H9 (cell line): ENCODE data around the gene OR51S1. TPM values are rescaled to one million over a fixed set of nuclear protein-coding genes. Genes with fewer than 3 reads are reported as not detected.

ENCODE experiments used
- DNase-seq: peaks from one replicate; pipeline ENCODE4 v3.0.0-alpha.2; 2017
- H2AFZ ChIP-seq: one replicate; pipeline ENCODE4 v1.6.1; 2013; ENCODE audit warnings: mild to moderate bottlenecking, low read length, control low read depth, moderate library complexity
- H2AK5ac ChIP-seq: 2 replicates; pipeline ENCODE4 v1.6.1; 2013; ENCODE audit warnings: low read length, control low read depth, mixed read lengths; ENCODE audit not compliant: insufficient read length
- H2BK120ac ChIP-seq: one replicate; pipeline ENCODE4 v1.6.1; 2013; ENCODE audit warnings: low read depth, mild to moderate bottlenecking, low read length, control low read depth, inconsistent platforms; ENCODE audit not compliant: poor library complexity, severe bottlenecking
- H2BK12ac ChIP-seq: 2 replicates; pipeline ENCODE4 v1.6.1; 2013; ENCODE audit warnings: low read length, control low read depth, mixed read lengths, low read depth; ENCODE audit not compliant: insufficient read length
- H2BK15ac ChIP-seq: 2 replicates; pipeline ENCODE4 v1.6.1; 2013; ENCODE audit warnings: low read depth, low read length, control low read depth
- H2BK20ac ChIP-seq: one replicate; pipeline ENCODE4 v1.6.1; 2013; ENCODE audit warnings: low read depth, mild to moderate bottlenecking, low read length, control low read depth, inconsistent platforms; ENCODE audit not compliant: poor library complexity, severe bottlenecking
- H2BK5ac ChIP-seq: 2 replicates; pipeline ENCODE4 v1.6.1; 2013; ENCODE audit warnings: low read length, control low read depth, mixed read lengths; ENCODE audit not compliant: insufficient read length
- H3K14ac ChIP-seq: 2 replicates; pipeline ENCODE4 v1.6.1; 2013; ENCODE audit warnings: low read length, control low read depth; ENCODE audit not compliant: insufficient read depth
- H3K18ac ChIP-seq: 2 replicates; pipeline ENCODE4 v1.6.1; 2013; ENCODE audit warnings: low read depth, mild to moderate bottlenecking, mixed read lengths, low read length, control low read depth; ENCODE audit not compliant: insufficient read length
- H3K23ac ChIP-seq: 2 replicates; pipeline ENCODE4 v1.6.1; 2013; ENCODE audit warnings: low read length, control low read depth, mixed read lengths, low read depth; ENCODE audit not compliant: insufficient read length
- H3K23me2 ChIP-seq: 2 replicates; pipeline ENCODE4 v1.6.1; 2013; ENCODE audit warnings: low read depth, mild to moderate bottlenecking, mixed read lengths, low read length, control low read depth; ENCODE audit not compliant: insufficient read length, poor library complexity, severe bottlenecking
- H3K27ac ChIP-seq: 2 replicates; pipeline ENCODE4 v1.5.1; 2013; ENCODE audit warnings: low read length, control low read depth, mixed read lengths, low read depth; ENCODE audit not compliant: insufficient read length
- H3K27me3 ChIP-seq: 2 replicates; pipeline ENCODE4 v1.6.1; 2013; ENCODE audit warnings: low read length, control low read depth, inconsistent platforms; ENCODE audit not compliant: insufficient read depth
- H3K4ac ChIP-seq: 2 replicates; pipeline ENCODE4 v1.6.1; 2013; ENCODE audit warnings: low read depth, mild to moderate bottlenecking, control low read depth, inconsistent platforms, low read length, moderate library complexity
- H3K4me1 ChIP-seq: 2 replicates; pipeline ENCODE4 v1.6.1; 2013; ENCODE audit warnings: low read length, control low read depth, inconsistent platforms; ENCODE audit not compliant: insufficient read depth
- H3K4me2 ChIP-seq: 2 replicates; pipeline ENCODE4 v1.6.1; 2013; ENCODE audit warnings: low read length, control low read depth, mixed read lengths; ENCODE audit not compliant: insufficient read length, insufficient read depth
- H3K56ac ChIP-seq: 2 replicates; pipeline ENCODE4 v1.6.1; 2013; ENCODE audit warnings: low read depth, mild to moderate bottlenecking, mixed read lengths, low read length, control low read depth; ENCODE audit not compliant: insufficient read length
- H3K79me1 ChIP-seq: 2 replicates; pipeline ENCODE4 v1.6.1; 2013; ENCODE audit warnings: low read depth, mild to moderate bottlenecking, moderate library complexity, low read length, control low read depth, inconsistent platforms; ENCODE audit not compliant: insufficient read depth, poor library complexity, severe bottlenecking
- H3K79me2 ChIP-seq: 2 replicates; pipeline ENCODE4 v1.6.1; 2013; ENCODE audit warnings: low read length, control low read depth, inconsistent platforms; ENCODE audit not compliant: insufficient read depth
- H3K9ac ChIP-seq: 2 replicates; pipeline ENCODE4 v1.6.1; 2013; ENCODE audit warnings: low read length, control low read depth, mixed read lengths; ENCODE audit not compliant: insufficient read length; ENCODE audit errors: extremely low read depth
- H3K9me3 ChIP-seq: one replicate; pipeline ENCODE4 v1.6.1; 2013; ENCODE audit warnings: low read depth, low read length, inconsistent platforms; ENCODE audit not compliant: control insufficient read depth
- H3T11ph ChIP-seq: one replicate; pipeline ENCODE4 v1.6.1; 2013; ENCODE audit warnings: mild to moderate bottlenecking, low read length, control low read depth, inconsistent platforms
- H4K20me1 ChIP-seq: one replicate; pipeline ENCODE4 v1.6.1; 2013; ENCODE audit not compliant: control insufficient read depth, insufficient read length, insufficient read depth
- H4K5ac ChIP-seq: 2 replicates; pipeline ENCODE4 v1.6.1; 2013; ENCODE audit warnings: low read depth, mild to moderate bottlenecking, mixed read lengths, low read length, control low read depth; ENCODE audit not compliant: insufficient read length
- H4K8ac ChIP-seq: replicated peaks from 2 replicates; pipeline ENCODE4 v1.6.1; 2013; ENCODE audit warnings: low read length, control low read depth, mixed read lengths, low read depth; ENCODE audit not compliant: insufficient read length
- H4K91ac ChIP-seq: 2 replicates; pipeline ENCODE4 v1.6.1; 2013; ENCODE audit warnings: low read depth, mild to moderate bottlenecking, moderate library complexity, mixed read lengths, low read length, control low read depth; ENCODE audit not compliant: insufficient read length
- H3K27ac Mint-ChIP-seq, 3 experiments: 2 replicates in 2 of 3; 3 replicates in 1 of 3; pipeline ENCODE4 v1.8.0; 2020 to 2021; ENCODE audit warnings: mixed read lengths in 3 of 3, mild to moderate bottlenecking in 1 of 3, moderate library complexity in 1 of 3
- H3K27me3 Mint-ChIP-seq: 2 replicates; pipeline ENCODE4 v1.8.0; 2021; ENCODE audit warnings: low read depth, mild to moderate bottlenecking, moderate library complexity, mixed read lengths
- H3K36me3 Mint-ChIP-seq, 3 experiments: 2 replicates in 2 of 3; 3 replicates in 1 of 3; pipeline ENCODE4 v1.8.0; 2020 to 2021; ENCODE audit warnings: low read depth in 3 of 3, mixed read lengths in 3 of 3; ENCODE audit not compliant: insufficient read depth in 1 of 3
- H3K4me1 Mint-ChIP-seq, 2 experiments: 2 replicates each; pipeline ENCODE4 v1.8.0; 2020; ENCODE audit warnings: mixed read lengths in 2 of 2
- H3K4me3 Mint-ChIP-seq, 2 experiments: 2 replicates in 1 of 2; 3 replicates in 1 of 2; pipeline ENCODE4 v1.8.0; 2020 to 2021; ENCODE audit warnings: mild to moderate bottlenecking in 2 of 2, mixed read lengths in 2 of 2, moderate library complexity in 1 of 2
- H3K9me3 Mint-ChIP-seq, 2 experiments: 2 replicates in 1 of 2; 3 replicates in 1 of 2; pipeline ENCODE4 v1.8.0; 2020; ENCODE audit warnings: mild to moderate bottlenecking in 2 of 2, mixed read lengths in 2 of 2, moderate library complexity in 1 of 2
- WGBS: extraction: QIAGEN DNeasy Blood & Tissue Kit; methylation state at CpG from one replicate; pipeline ENCODE4 v1.1.7; 2013; ENCODE audit warnings: missing lambda C conversion rate, low lambda C conversion rate, mixed read lengths; ENCODE audit not compliant: insufficient read length; ENCODE audit errors: extremely low coverage; 5-methylcytosine and 5-hydroxymethylcytosine counted together
- total RNA-seq: library from RNA; stranded (reverse); gene quantifications from 2 replicates; pipeline ENCODE4 v1.2.1, GENCODE V29; 2021
- TF ChIP-seq, protein P1 (sequence below): fragments of 200-600 bp; sonication (generic); conservative IDR thresholded peaks from 3 replicates; pipeline ENCODE4 v1.8.0; 2021; ENCODE audit warnings: antibody characterized with exemption, mild to moderate bottlenecking

Gene OR51S1
- total RNA-seq, 1 experiment from 2014 or later, result not detected

DNA sequence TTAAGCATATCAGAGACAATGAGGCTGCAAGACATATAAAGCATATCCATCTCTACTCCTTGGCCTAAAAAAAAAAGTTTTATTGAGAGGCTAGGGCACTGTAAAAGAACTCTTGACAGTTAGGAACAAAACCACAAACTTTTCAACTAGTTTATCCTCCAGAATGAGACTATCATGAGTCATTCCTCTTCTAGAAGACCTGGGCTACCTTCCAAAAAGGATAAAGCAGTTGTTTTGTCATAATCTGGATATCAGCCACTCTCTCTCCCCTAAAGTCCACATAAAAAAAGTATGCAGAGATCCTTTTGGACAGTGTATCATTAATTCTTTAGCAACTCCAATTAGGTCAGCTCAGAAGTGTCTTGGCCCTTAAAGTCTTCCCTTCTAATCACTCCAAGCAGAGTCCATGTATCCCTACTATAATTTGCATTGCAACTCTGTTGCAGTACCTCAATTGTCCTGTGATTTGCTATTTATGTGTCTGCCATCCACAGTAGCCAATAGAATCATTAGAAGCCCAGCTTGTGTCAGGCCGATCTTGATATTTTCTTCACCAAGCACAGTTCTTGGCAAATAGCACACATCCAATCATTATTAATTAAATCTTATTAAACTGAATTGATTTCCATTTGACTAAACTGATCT lies 43.1 kb upstream of the OR51S1 start:
- no peak overlapping the region for H2BK20ac ChIP-seq
- H3K56ac ChIP-seq, result no peak overlapping the region
- no peak overlapping the region for H2BK5ac ChIP-seq
- H3K23me2 ChIP-seq, result no peaks in the 10 kb centered on the region
- no peaks in the 10 kb centered on the region for H3K79me2 ChIP-seq
- no peaks in the 10 kb centered on the region for H3K9me3 ChIP-seq
- Mint-ChIP-seq H3K9me3 (no peaks in the 10 kb centered on the region), H3K4me3 (no peak overlapping the region), H3K27ac (no peak overlapping the region), H3K36me3 (no peaks in the 10 kb centered on the region), H3K4me1 (no peaks in the 10 kb centered on the region), H3K27me3 (no peaks in the 10 kb centered on the region)
- H3K4ac ChIP-seq, result no peak overlapping the region
- H2BK15ac ChIP-seq, result no peak overlapping the region
- no peak overlapping the region for H3K4me2 ChIP-seq
- no peak overlapping the region for H2AK5ac ChIP-seq
- no peak overlapping the region for H3K18ac ChIP-seq
- H3T11ph ChIP-seq, result no peak overlapping the region
- no peak overlapping the region for H4K91ac ChIP-seq
- H3K27ac ChIP-seq, result no peak overlapping the region
- no peak for DNase-seq
- H2BK12ac ChIP-seq, result no peak overlapping the region
- WGBS, result no CpG with 5 or more reads among the region's 1 CpG
- no peak overlapping the region for H2BK120ac ChIP-seq
- no peaks in the 10 kb centered on the region for H3K79me1 ChIP-seq
- H2AFZ ChIP-seq, result no peak overlapping the region
- H3K27me3 ChIP-seq, result no peaks in the 10 kb centered on the region
- TF ChIP-seq, protein P1, sequence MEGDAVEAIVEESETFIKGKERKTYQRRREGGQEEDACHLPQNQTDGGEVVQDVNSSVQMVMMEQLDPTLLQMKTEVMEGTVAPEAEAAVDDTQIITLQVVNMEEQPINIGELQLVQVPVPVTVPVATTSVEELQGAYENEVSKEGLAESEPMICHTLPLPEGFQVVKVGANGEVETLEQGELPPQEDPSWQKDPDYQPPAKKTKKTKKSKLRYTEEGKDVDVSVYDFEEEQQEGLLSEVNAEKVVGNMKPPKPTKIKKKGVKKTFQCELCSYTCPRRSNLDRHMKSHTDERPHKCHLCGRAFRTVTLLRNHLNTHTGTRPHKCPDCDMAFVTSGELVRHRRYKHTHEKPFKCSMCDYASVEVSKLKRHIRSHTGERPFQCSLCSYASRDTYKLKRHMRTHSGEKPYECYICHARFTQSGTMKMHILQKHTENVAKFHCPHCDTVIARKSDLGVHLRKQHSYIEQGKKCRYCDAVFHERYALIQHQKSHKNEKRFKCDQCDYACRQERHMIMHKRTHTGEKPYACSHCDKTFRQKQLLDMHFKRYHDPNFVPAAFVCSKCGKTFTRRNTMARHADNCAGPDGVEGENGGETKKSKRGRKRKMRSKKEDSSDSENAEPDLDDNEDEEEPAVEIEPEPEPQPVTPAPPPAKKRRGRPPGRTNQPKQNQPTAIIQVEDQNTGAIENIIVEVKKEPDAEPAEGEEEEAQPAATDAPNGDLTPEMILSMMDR, result no peak; the same call in 1 of the 3 replicates
- H3K4me1 ChIP-seq, result no peaks in the 10 kb centered on the region
- H3K9ac ChIP-seq, result no peak overlapping the region
- H4K8ac ChIP-seq, result no peak overlapping the region
- no peak overlapping the region for H3K23ac ChIP-seq
- H4K5ac ChIP-seq, result no peak overlapping the region
- H4K20me1 ChIP-seq, result no peaks in the 10 kb centered on the region
- no peak overlapping the region for H3K14ac ChIP-seq
